Esophagus squamous epithelium (tissue), 4 donors: ENCODE data around the gene FAIM2.

Experiments
- POLR2A ChIP-seq, 4 donors: fragments of 450-650 bp; IDR thresholded peaks; one replicate each; pipeline ENCODE4 v1.6.1; 2017; ENCODE audit warnings: antibody characterized with exemption in 4 of 4, mild to moderate bottlenecking in 4 of 4, moderate library complexity in 3 of 4
- TF ChIP-seq, protein P1 (sequence below), 6 experiments: fragments of 450-650 bp in 4 of 6; fragments of 200-600 bp in 2 of 6; sonication (generic) in 2 of 6; IDR thresholded peaks; one replicate each; pipeline ENCODE4 v1.5.1; 2016 to 2019; ENCODE audit warnings: antibody characterized with exemption in 6 of 6, mild to moderate bottlenecking in 4 of 6, moderate library complexity in 4 of 6

DNA sequence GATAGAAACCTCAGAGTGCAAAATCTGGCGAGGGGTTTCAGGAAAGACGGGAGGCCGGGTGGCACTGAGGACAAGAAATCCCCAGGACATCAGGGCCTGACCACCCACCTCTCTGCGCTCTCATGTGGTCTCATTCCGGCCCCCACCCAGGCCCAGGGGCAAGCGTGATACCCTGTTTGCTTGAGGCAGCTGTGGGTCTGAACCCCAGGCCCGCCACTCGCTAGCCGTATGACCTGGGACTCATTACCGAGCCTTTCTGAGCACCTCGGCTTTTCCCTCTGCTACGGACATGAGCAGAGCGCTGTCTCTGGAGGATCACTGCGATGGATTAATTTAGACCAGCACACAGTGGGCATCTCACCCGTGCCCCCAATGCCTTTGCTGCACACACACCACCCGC lies 35.3 kb downstream of the FAIM2 start:
- TF ChIP-seq, protein P1, sequence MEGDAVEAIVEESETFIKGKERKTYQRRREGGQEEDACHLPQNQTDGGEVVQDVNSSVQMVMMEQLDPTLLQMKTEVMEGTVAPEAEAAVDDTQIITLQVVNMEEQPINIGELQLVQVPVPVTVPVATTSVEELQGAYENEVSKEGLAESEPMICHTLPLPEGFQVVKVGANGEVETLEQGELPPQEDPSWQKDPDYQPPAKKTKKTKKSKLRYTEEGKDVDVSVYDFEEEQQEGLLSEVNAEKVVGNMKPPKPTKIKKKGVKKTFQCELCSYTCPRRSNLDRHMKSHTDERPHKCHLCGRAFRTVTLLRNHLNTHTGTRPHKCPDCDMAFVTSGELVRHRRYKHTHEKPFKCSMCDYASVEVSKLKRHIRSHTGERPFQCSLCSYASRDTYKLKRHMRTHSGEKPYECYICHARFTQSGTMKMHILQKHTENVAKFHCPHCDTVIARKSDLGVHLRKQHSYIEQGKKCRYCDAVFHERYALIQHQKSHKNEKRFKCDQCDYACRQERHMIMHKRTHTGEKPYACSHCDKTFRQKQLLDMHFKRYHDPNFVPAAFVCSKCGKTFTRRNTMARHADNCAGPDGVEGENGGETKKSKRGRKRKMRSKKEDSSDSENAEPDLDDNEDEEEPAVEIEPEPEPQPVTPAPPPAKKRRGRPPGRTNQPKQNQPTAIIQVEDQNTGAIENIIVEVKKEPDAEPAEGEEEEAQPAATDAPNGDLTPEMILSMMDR (IDR thresholded peaks at IDR 0.05): no peak
- TF ChIP-seq POLR2A (IDR thresholded peaks at IDR 0.05): no peak
